ENCODE data around the gene CDK6. TPM values are rescaled to one million over a fixed set of nuclear protein-coding genes. Genes with fewer than 3 reads are reported as not detected.

CDK6 gene
- total RNA-seq, 4 donors from 2014 or later: 12.9 to 32.7 (median 21.6) TPM

- no peaks in the 10 kb centered on the region for H3K27me3 ChIP-seq
- no peak overlapping the region for H3K4me3 ChIP-seq
- in situ Hi-C loops (cut with MboI; ENCODE audit: low pct_ligation_motif_present in 1 of 4, low pct_unique_long_range_greater_than_20kb in 1 of 4, low sequenced_read_pairs in 3 of 4) (loop anchor here in 3 of 4 donors (10.0 kb wide), 3 partner anchors 47 to 373 kb away; partner anchors contain the start of gene CDK6 (in 1 of the 3)), intact Hi-C loops (cut with DNase I; ENCODE audit: low total_unique reads) (no loop called here)
- H3K36me3 ChIP-seq: peaks cover 0 to 3% (median 0%) of the 10 kb centered on the region in 4 donors
- WGBS, 2 donors (ENCODE audit: low coverage in 1 of 2): 67 to 81% methylated on average over 2 to 5 of the region's 5 CpGs
- H3K9me3 ChIP-seq: no peaks in the 10 kb centered on the region
- no peak for DNase-seq
- TF ChIP-seq CTCF (IDR thresholded peaks at IDR 0.05): no peak
- no peak for TF ChIP-seq EP300 (IDR thresholded peaks at IDR 0.05; ENCODE audit: low read depth)
- no peak for TF ChIP-seq POLR2AphosphoS5 (IDR thresholded peaks at IDR 0.05)
- no peak for TF ChIP-seq POLR2A (IDR thresholded peaks at IDR 0.05)
- H3K27ac ChIP-seq: no peak overlapping the region
- peaks cover 14 to 28% (median 22%) of the 10 kb centered on the region in 4 donors for H3K4me1 ChIP-seq
Measured at GRCh38 chr7:92681633-92682032, 154.7 kb downstream of the CDK6 start.

GRCh38 chr7:92680442-92680841 lies 155.9 kb downstream of the CDK6 start:
- Histone ChIP-seq H3K9me3 (no peaks in the 10 kb centered on the region), H3K36me3 (peaks cover 0 to 3% (median 0%) of the 10 kb centered on the region in 4 donors), H3K4me3 (no peak overlapping the region), H3K27ac (no peak overlapping the region), H3K27me3 (no peaks in the 10 kb centered on the region), H3K4me1 (peaks cover 14 to 28% (median 22%) of the 10 kb centered on the region in 4 donors)
- intact Hi-C loops (cut with DNase I; ENCODE audit: low total_unique reads): no loop called here
- in situ Hi-C loops (cut with MboI; ENCODE audit: low pct_ligation_motif_present in 1 of 4, low pct_unique_long_range_greater_than_20kb in 1 of 4, low sequenced_read_pairs in 3 of 4): loop anchor here in 3 of 4 donors (10.0 kb wide), 3 partner anchors 46 to 374 kb away; partner anchors contain the start of gene CDK6 (in 1 of the 3)
- 97 to 100% methylated on average over 1 of the region's 1 CpG for WGBS, 2 donors (ENCODE audit: low coverage in 1 of 2)
- no peak for DNase-seq
- TF ChIP-seq EP300 (IDR thresholded peaks at IDR 0.05; ENCODE audit: low read depth) (no peak), POLR2AphosphoS5 (IDR thresholded peaks at IDR 0.05) (no peak), CTCF (IDR thresholded peaks at IDR 0.05) (no peak), POLR2A (IDR thresholded peaks at IDR 0.05) (no peak)

- in situ Hi-C loops (cut with MboI; ENCODE audit: low pct_ligation_motif_present in 1 of 4, low pct_unique_long_range_greater_than_20kb in 1 of 4, low sequenced_read_pairs in 3 of 4) (no loop called here), intact Hi-C loops (cut with DNase I; ENCODE audit: low total_unique reads) (no loop called here)
- no peak for DNase-seq
- H3K27ac ChIP-seq: no peak overlapping the region
- H3K36me3 ChIP-seq: peaks cover 0 to 3% (median 0%) of the 10 kb centered on the region in 4 donors
- no peaks in the 10 kb centered on the region for H3K27me3 ChIP-seq
- no peaks in the 10 kb centered on the region for H3K9me3 ChIP-seq
- TF ChIP-seq POLR2A (IDR thresholded peaks at IDR 0.05) (no peak), CTCF (IDR thresholded peaks at IDR 0.05) (no peak), EP300 (IDR thresholded peaks at IDR 0.05; ENCODE audit: low read depth) (no peak), POLR2AphosphoS5 (IDR thresholded peaks at IDR 0.05) (no peak)
- 79 to 87% methylated on average over 2 to 3 of the region's 3 CpGs for WGBS, 2 donors (ENCODE audit: low coverage in 1 of 2)
- H3K4me1 ChIP-seq: peaks cover 13 to 17% (median 15%) of the 10 kb centered on the region in 4 donors
- H3K4me3 ChIP-seq: no peak overlapping the region
Measured at GRCh38 chr7:92678291-92678920, 158.0 kb downstream of the CDK6 start.

GRCh38 chr7:92674379-92674778 lies 162.0 kb downstream of the CDK6 start:
- in situ Hi-C loops (cut with MboI; ENCODE audit: low pct_ligation_motif_present in 1 of 4, low pct_unique_long_range_greater_than_20kb in 1 of 4, low sequenced_read_pairs in 3 of 4): no loop called here
- no peak overlapping the region for H3K27ac ChIP-seq
- intact Hi-C loops (cut with DNase I; ENCODE audit: low total_unique reads): no loop called here
- H3K27me3 ChIP-seq: no peaks in the 10 kb centered on the region
- no peaks in the 10 kb centered on the region for H3K4me1 ChIP-seq
- no peak overlapping the region for H3K4me3 ChIP-seq
- peaks cover 0 to 3% (median 0%) of the 10 kb centered on the region in 4 donors for H3K36me3 ChIP-seq
- no peaks in the 10 kb centered on the region for H3K9me3 ChIP-seq
- no peak for DNase-seq
- TF ChIP-seq EP300 (IDR thresholded peaks at IDR 0.05; ENCODE audit: low read depth): no peak
- no peak for TF ChIP-seq POLR2AphosphoS5 (IDR thresholded peaks at IDR 0.05)
- TF ChIP-seq CTCF (IDR thresholded peaks at IDR 0.05): no peak
- TF ChIP-seq POLR2A (IDR thresholded peaks at IDR 0.05): no peak

Measured in transverse colon (tissue), 4 donors.